RWPE1 (cell line): ENCODE measurements around the gene ARHGAP22.

Source experiments
- CTCF ChIA-PET: fragments of 350-600 bp; sonication (Branson Sonifier 250); formaldehyde crosslinking; extraction: SDS; loops from one replicate; lab custom pipeline; 2021; lab: Yijun Ruan, JAX
- POLR2A ChIA-PET: fragments of 400-600 bp; formaldehyde crosslinking; extraction: SDS; loops from one replicate; lab custom pipeline; 2020; ENCODE audit warnings: antibody characterized with exemption; ENCODE audit not compliant: low non-redundant PET; lab: Yijun Ruan, JAX
- DNase-seq: peaks from one replicate; pipeline ENCODE4 v3.0.0; 2012; ENCODE audit warnings: low spot score
- H3K27ac ChIP-seq: fragments of 450-650 bp; 2 replicates; pipeline ENCODE4 v1.5.1; 2017
- CTCF ChIP-seq: fragments of 450-650 bp; conservative IDR thresholded peaks from 2 replicates; pipeline ENCODE4 v1.5.1; 2017; ENCODE audit warnings: low read depth, mild to moderate bottlenecking

ARHGAP22 gene

GRCh38 chr10:48526846-48527505 lies 77.9 kb downstream of the ARHGAP22 start:
- TF ChIP-seq CTCF = no peak
- CTCF ChIA-PET = no interaction called here
- no peak for DNase-seq
- POLR2A ChIA-PET = no interaction called here
- H3K27ac ChIP-seq = no peak overlapping the region

DNA sequence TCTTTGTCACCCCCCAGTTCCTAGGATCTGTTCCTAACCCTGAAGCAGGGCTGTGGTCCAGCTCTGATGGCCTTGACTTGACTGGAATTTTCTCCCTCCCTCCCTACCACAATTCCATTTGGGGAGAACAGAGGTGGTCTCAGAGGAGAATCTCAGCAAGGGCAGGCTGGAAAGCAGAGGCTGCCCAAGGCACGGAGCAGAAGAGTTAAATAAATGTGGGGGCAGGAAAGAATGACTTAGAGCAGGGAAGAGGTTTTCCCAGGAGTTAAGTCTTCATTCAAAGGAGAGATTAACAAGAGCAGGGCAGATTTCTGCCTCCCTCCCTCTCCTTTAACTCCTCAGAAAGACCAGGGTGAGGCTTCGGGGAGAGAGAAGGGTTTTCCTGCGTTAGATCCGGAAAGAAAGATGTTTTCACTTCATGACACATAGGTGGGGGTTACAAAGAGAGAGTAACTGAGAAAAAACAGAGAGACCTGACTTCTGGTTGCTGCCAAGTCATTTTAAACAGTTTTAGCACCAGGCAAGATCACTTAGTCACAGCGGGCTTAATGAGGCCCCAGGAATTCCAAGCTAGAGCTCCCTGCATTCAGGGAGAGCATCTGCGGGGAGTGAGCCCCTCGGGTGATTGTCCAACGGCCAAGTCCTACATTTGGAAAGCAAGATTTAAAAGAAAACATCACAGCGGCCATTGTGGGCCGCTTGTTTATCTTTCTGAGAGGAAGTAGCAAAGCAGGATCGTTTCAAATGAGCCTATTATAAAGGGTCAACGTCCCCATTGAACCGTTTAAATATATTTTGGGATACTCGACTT lies 78.7 kb downstream of the ARHGAP22 start:
- ChIA-PET POLR2A (no interaction called here), CTCF (no interaction called here)
- no peak for DNase-seq
- no peak overlapping the region for H3K27ac ChIP-seq
- no peak for TF ChIP-seq CTCF

GRCh38 chr10:48525113-48525512 lies 79.8 kb downstream of the ARHGAP22 start:
- H3K27ac ChIP-seq = no peak overlapping the region
- no peak for TF ChIP-seq CTCF
- ChIA-PET CTCF (interaction anchor here (0.6 to 1.0 kb wide), 3 partner anchors 9 to 160 kb away, joined by 3 read pairs; no protein-coding TSS in a partner anchor), POLR2A (no interaction called here)
- DNase-seq = no peak

DNA sequence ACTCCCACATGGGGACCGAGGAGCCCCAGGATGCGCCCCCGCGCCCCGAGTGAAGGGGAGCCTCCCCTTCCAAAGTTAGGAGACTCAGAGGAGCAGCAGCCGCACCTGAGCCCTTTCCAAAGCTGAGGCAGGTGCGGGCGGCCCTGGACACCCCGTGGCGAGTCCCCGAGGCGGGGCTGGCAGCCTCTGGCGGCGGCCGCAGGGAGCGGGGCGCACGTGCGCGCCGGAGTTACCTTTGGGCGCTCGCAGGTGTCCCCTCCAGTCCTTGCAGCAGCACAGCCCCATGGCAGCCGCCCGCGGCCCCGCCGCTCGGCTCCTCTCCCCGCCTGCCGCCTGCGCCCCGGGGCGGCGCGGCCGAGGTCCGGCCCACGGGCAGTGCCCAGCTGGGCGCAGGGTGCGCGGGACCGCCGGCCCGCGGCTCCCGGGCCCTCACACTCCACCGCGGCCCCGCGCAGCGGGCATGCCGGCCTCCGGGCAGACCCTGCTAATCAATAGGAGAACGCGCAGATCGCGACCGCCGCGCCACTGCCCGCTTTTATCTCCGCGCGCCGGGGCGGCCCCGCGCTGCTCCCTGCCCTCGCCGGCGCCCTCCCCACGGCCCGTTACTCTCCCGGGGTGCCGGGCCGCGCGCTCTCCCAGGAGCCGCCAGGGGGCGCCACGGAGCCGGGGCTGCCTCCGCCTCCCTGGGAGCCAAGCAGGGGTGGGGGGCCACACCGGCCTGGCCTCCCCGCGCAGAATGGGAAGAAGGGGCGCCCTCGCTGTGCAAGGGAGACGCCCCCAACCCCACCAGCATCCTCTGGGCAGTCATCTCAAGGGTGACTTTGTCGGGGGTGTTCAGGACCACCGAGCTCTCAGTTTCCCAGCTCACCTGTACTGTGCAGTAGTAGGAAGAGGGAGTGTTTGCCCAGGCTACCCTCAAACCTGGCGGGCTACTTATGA lies 80.8 kb downstream of the ARHGAP22 start:
- H3K27ac ChIP-seq = no peak overlapping the region
- no peak for DNase-seq
- POLR2A ChIA-PET = no interaction called here
- CTCF ChIA-PET = interaction anchor here (0.9 to 1.0 kb wide), 3 partner anchors 10 to 53 kb away, joined by 3 read pairs; no protein-coding TSS in a partner anchor
- TF ChIP-seq CTCF = peak; percentile 49

DNA sequence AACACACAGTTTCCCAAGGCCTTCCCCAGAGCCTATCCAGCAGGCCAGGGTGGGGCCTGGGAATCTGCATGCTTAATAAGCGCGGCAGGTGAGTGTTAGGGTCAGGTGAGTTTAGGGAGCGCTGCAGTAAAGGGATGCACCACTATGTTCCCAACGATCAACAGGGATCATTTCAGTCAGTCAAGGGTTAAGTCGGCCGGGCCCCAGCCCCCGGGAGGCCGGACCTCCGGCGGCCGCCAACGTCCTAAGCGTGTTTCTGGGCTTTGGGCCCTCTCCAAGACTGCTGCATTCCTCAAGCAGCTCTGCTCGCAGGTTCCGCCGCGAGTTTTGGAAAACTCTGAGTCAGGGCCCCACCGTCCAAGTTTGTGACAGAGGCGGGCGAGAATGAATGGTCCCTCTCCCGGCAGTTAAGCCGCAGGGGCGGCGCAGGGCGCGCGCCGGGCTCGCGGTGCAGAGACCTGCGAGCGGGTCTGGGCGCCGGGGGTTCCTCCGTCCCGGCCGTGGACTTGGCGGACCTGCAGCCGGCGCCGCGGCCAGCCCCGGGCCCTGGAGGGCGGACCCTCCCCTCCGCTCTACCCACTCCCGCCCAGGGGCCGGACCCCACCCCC lies 81.6 kb downstream of the ARHGAP22 start:
- DNase-seq = peak; percentile 25
- ChIA-PET CTCF (interaction anchor here (0.7 to 1.0 kb wide), 2 partner anchors 21 to 52 kb away, joined by 3 read pairs; no protein-coding TSS in a partner anchor), POLR2A (no interaction called here)
- TF ChIP-seq CTCF = no peak
- H3K27ac ChIP-seq = no peak overlapping the region
